Progenitor cell of endocrine pancreas (in vitro differentiated cells): ENCODE data around the gene POLN. TPM values are rescaled to one million over a fixed set of nuclear protein-coding genes. Genes with fewer than 3 reads are reported as not detected.
"Not testable (repeated sequence)": the region's sequence is repeated elsewhere in the genome, so short reads cannot be mapped to it uniquely, and the experiment has no call there.

ENCODE experiments used
- DNase-seq: peaks from one replicate; pipeline ENCODE4 v3.0.0; 2021; ENCODE audit warnings: low spot score; ENCODE audit not compliant: unreplicated experiment
- H3K27ac Mint-ChIP-seq: 2 replicates; pipeline ENCODE4 v1.8.0; 2021; ENCODE audit warnings: mild to moderate bottlenecking, moderate library complexity, mixed read lengths
- H3K27me3 Mint-ChIP-seq: 2 replicates; pipeline ENCODE4 v1.8.0; 2021; ENCODE audit warnings: mixed read lengths
- H3K36me3 Mint-ChIP-seq: 2 replicates; pipeline ENCODE4 v1.8.0; 2022; ENCODE audit warnings: mixed read lengths; ENCODE audit not compliant: insufficient read depth
- H3K4me1 Mint-ChIP-seq: 2 replicates; pipeline ENCODE4 v1.8.0; 2021; ENCODE audit warnings: low read depth, mixed read lengths
- H3K4me3 Mint-ChIP-seq: 2 replicates; pipeline ENCODE4 v1.8.0; 2021; ENCODE audit warnings: low read depth, mild to moderate bottlenecking, moderate library complexity, mixed read lengths
- H3K9me3 Mint-ChIP-seq: 2 replicates; pipeline ENCODE4 v1.8.0; 2021; ENCODE audit warnings: low read depth, mixed read lengths
- CTCF ChIP-seq: fragments of 200-600 bp; sonication (generic); IDR thresholded peaks from one replicate; pipeline ENCODE4 v1.5.0; 2021; ENCODE audit warnings: antibody characterized with exemption, mild to moderate bottlenecking; ENCODE audit not compliant: unreplicated experiment
- total RNA-seq: library from RNA; stranded (reverse); gene quantifications from 2 replicates; pipeline ENCODE4 v1.2.1, GENCODE V29; 2021

The POLN gene
- total RNA-seq, 1 donor from 2014 or later: 5.9 TPM

- H3K27me3 Mint-ChIP-seq: peaks cover 29% of the 10 kb centered on the region
These were observed 200.4 kb downstream of the POLN start for GRCh38 chr4:2041239-2042130.

GRCh38 chr4:2040391-2041238, 201.3 kb downstream of the POLN start:
- H3K4me3 Mint-ChIP-seq: peak overlapping the region; percentile 55
- no peaks in the 10 kb centered on the region for H3K9me3 Mint-ChIP-seq
- H3K27ac Mint-ChIP-seq: no peak overlapping the region
- no peak for DNase-seq
- peaks cover 34% of the 10 kb centered on the region for H3K27me3 Mint-ChIP-seq
- H3K36me3 Mint-ChIP-seq: no peaks in the 10 kb centered on the region
- no peak for TF ChIP-seq CTCF
- no peaks in the 10 kb centered on the region for H3K4me1 Mint-ChIP-seq

More at GRCh38 chr4:2041239-2042130, 200.4 kb downstream of the POLN start:
- H3K4me1 Mint-ChIP-seq: no peaks in the 10 kb centered on the region
- no peaks in the 10 kb centered on the region for H3K9me3 Mint-ChIP-seq
- DNase-seq: peak; percentile 80
- no peak for TF ChIP-seq CTCF
- no peak overlapping the region for H3K27ac Mint-ChIP-seq
- H3K4me3 Mint-ChIP-seq: peak overlapping the region; percentile 77
- no peaks in the 10 kb centered on the region for H3K36me3 Mint-ChIP-seq

- TF ChIP-seq CTCF: no peak
- Mint-ChIP-seq H3K27me3 (peaks cover 51% of the 10 kb centered on the region), H3K27ac (no peak overlapping the region)
These were observed 205.1 kb downstream of the POLN start for GRCh38 chr4:2036866-2037265.

GRCh38 chr4:2036327-2036726, 205.6 kb downstream of the POLN start:
- no peak overlapping the region for H3K27ac Mint-ChIP-seq
- H3K27me3 Mint-ChIP-seq: peaks cover 52% of the 10 kb centered on the region
- H3K9me3 Mint-ChIP-seq: peaks cover 7% of the 10 kb centered on the region
- no peaks in the 10 kb centered on the region for H3K36me3 Mint-ChIP-seq
- no peak for DNase-seq
- no peak overlapping the region for H3K4me3 Mint-ChIP-seq
- no peaks in the 10 kb centered on the region for H3K4me1 Mint-ChIP-seq
- no peak for TF ChIP-seq CTCF

More at GRCh38 chr4:2036866-2037265, 205.1 kb downstream of the POLN start:
- no peaks in the 10 kb centered on the region for H3K4me1 Mint-ChIP-seq
- no peaks in the 10 kb centered on the region for H3K36me3 Mint-ChIP-seq
- no peak for DNase-seq
- H3K9me3 Mint-ChIP-seq: peaks cover 7% of the 10 kb centered on the region
- no peak overlapping the region for H3K4me3 Mint-ChIP-seq

- DNase-seq, H3K4me3 Mint-ChIP-seq, H3K4me1 Mint-ChIP-seq, H3K27ac Mint-ChIP-seq, H3K36me3 Mint-ChIP-seq: not testable (repeated sequence)
- H3K27me3 Mint-ChIP-seq: peaks cover 47% of the 10 kb centered on the region
- peaks cover 29% of the 10 kb centered on the region for H3K9me3 Mint-ChIP-seq
These were observed 210.8 kb downstream of the POLN start for GRCh38 chr4:2031161-2031560.

- H3K4me1 Mint-ChIP-seq, H3K4me3 Mint-ChIP-seq, H3K27ac Mint-ChIP-seq, H3K36me3 Mint-ChIP-seq, DNase-seq: not testable (repeated sequence)
- H3K9me3 Mint-ChIP-seq: peaks cover 34% of the 10 kb centered on the region
- peaks cover 26% of the 10 kb centered on the region for H3K27me3 Mint-ChIP-seq
These were observed 214.8 kb downstream of the POLN start for GRCh38 chr4:2027120-2027519.
